H54 (cell line): ENCODE results near the gene CCNI.
"Not testable (repeated sequence)": the region's sequence is repeated elsewhere in the genome, so short reads cannot be mapped to it uniquely, and the experiment has no call there.

Experiments
- DNase-seq: peaks from one replicate; pipeline ENCODE4 v3.0.0; 2011; ENCODE audit warnings: low spot score, mixed read lengths; ENCODE audit not compliant: insufficient read length
- FAIRE-seq: peaks from 3 replicates; lab custom pipeline; 2011; peaks lifted over from hg19 to GRCh38; lab: Jason Lieb, UNC
- POLR2A ChIP-seq: IDR thresholded peaks from 2 replicates; pipeline ENCODE4 v1.6.1; 2011; ENCODE audit warnings: low read depth, mild to moderate bottlenecking, low read length

CCNI gene

DNA sequence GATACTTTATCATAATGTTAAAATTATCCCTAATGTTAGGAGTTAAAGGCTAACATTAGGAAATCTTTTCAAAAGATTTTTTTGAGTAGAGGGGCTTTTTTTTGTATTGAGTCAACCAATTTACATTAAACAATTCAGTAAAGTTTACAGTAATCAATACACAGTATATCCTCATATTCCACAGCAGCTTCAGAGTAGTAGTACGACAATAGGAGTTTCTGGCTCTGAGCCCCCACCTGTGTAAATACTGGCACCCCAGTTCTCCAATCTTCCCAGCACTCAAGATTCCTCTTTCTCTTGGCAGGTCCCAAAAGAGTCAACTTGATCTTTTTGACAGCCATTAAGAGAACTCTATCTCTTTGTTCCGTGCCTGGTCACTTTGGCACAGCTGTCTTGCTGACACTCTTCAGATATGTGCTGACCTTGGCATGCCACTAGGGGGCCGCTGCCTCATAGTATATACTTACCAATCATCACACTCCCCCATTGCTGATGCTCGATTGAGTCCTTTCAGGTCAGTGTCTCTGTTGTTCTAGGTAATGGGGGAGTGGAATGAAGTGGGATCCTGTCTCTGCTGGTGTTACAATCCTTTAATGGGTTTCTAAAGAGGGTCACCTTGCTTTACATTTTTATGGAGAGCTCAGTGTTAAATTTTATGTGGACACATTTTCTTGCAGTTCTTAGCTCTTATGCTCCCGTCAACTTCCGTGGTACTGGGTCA is 19.5 kb upstream of the CCNI start:
- no peak for FAIRE-seq
- TF ChIP-seq POLR2A, result no peak
- no peak for DNase-seq

DNA sequence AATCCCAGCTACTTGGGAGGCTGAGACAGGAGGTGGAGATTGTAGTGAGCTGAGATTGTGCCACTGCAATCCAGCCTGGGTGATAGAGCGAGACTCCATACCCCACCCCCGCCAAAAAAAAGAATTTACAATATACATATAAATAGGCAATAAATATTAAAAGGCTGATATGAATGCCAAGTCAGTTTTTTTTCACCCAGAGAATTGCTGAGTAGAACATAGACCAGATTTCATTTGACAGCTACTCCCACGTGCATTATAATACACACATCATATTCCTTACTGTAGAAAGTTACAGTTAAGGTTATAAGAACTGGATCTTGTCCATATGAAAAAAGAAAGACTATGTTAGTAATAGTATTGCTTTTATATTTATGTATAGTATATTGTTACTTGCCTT is 18.7 kb upstream of the CCNI start:
- FAIRE-seq (no peak), DNase-seq (no peak)
- TF ChIP-seq POLR2A, result no peak

DNA sequence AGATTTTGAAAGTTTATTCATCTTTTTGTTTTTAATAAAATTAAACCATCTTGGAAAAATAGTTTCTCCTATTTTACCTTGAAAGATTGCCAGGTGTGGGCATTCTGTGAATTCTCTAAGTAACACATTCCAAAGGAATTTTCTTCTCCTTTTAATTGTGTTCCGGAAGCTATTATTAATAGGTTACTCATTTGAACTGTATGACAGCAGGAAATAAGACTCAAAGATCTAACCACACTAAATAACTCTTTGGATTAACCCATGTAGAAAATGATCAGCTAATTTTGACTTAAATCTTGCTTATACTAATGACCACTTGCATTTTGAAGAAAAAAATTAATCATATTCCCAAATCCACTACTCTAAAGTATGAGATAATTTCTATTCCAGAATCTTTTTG is 17.6 kb upstream of the CCNI start:
- FAIRE-seq (no peak), DNase-seq (no peak)
- TF ChIP-seq POLR2A, result no peak

DNA sequence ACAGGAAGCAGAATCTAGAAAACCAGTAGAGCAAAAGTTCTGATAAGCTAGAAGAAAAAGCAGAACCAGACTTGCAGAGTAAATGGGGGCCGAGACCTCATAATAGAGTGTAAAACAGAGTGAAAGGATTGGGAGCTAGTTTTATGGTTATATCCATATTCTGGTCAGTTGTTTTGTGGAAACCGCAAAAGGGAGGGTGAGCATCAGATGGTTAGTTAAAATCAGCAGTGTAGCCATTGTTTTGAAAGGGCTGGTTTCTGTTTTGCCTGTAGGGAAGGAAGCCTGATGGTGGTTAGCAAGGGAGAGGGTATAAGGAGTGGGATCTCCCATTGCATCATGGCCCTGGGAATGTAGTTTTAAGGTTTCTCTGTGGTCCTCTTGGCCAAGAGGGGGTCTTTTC is 17.2 kb upstream of the CCNI start:
- DNase-seq (no peak), FAIRE-seq (no peak)
- no peak for TF ChIP-seq POLR2A

DNA sequence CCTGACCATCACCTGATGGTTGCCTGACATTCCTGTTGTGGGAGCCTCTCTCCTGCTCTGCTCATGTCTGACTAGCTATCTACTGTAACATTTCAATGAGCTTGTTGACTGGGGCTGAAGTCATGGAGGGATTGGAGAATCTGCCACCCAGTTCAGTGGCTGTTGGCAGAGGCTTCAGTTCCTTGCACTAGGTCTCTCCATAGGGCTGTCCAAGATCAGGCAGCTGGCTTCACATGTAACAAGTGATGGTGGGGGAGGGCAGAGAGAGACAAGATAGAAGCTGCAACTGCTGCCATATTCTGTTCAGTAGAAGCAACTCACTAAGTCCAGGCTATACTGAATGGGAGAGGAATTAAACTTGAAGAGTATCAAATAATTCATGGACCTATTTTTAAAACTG is 14.1 kb upstream of the CCNI start:
- FAIRE-seq (no peak), DNase-seq (no peak)
- no peak for TF ChIP-seq POLR2A

DNA sequence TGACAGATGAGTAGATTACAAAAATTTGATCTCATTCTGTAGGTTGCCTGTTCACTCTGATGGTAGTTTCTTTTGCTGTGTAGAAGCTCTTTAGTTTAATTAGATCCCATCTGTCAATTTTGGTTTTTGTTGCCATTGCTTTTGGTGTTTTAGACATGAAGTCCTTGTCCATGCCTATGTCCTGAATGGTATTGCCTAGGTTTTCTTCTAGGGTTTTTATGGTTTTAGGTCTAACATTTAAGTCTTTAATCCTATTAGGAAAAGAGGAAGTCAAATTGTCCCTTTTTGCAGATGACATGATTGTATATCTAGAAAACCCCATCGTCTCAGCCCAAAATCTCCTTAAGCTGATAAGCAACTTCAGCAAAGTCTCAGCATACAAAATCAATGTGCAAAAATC is 11.2 kb upstream of the CCNI start:
- not testable (repeated sequence) for FAIRE-seq, DNase-seq

DNA sequence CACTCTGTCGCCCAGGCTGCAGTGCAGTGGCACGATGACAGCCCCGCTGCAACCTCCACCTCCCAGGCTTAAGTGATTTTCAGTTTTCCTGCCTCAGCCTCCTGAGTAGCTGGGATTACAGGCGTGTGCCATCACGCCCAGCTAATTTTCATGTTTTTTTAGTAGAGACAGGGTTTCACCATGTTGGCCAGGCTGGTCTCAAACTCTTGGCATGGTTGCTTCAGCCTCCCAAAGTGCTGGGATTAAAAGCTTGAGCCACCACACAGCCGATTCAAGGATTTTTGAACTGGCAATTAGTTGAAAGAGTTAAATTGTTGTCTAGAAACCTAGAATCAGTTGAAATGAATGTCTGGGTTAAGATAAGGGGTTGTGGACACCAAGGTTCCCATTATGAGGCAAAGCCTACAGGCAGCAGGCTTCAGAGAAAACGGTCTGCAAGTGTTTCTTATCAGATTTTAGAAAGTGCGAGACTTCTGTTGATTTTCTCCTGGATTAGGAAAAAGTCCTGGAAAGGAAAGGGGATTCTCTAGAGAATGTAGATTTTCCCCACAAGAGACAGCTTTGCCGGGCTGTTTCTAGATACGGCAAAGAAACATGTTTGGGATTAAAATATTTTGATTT is 8.3 kb upstream of the CCNI start:
- TF ChIP-seq POLR2A, result no peak
- DNase-seq (no peak), FAIRE-seq (no peak)

DNA sequence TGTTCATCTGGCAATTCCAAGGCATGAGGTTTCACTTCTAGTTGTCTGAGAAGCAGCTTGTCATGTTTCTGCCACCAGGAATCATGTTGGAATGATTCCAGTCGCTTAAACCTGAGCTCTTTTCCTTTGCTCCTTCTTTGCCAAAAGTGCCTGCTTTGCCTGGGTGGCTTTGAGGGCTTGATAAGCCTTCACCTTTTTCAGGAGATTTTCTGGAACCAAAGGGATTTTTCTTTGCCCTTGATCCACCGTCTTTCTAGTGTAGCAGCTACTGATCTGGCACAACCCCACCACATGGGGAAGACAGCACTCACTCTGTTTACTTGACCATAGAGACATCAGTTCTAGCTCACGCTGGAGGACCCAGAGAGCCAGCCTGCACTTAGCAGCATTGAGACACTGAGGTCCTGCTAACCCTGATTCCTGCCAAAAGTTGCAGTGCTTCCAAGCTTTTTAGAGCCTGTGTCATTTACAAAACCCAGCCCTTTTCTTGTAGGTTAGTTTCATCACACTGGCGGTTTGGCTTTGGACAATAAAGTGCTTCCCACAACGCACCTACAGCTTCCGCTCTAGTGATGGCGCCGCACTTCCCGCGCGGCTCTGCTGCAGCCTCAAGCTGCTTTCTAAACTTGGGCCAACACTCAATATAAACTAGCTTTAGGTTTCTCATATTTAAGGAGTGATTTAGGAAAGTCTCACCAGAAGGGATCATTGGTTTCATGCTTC is 7.3 kb upstream of the CCNI start:
- no peak for DNase-seq

DNA sequence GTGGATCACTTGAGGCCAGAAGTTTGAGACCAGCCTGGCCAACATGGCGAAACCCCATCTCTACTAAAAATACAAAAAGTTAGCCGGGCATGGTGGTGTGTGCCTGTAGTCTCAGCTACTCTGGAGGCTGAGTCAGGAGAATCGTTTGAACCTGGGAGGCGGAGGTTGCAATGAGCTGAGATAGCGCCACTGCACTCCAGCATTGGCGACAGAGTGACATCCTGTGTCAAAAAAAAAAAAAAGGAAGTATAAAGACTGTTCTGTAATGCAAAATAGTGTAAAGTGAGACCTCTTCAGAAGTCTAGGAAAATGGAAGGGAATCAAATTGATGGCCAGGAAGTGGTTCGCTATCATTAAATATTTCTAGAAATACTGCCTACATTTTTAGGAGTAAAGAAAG is 5.0 kb upstream of the CCNI start:
- FAIRE-seq, result not testable (repeated sequence)

More for the DNA sequence above, 7.3 kb upstream of the CCNI start:
- no peak for FAIRE-seq
- no peak for TF ChIP-seq POLR2A

DNA sequence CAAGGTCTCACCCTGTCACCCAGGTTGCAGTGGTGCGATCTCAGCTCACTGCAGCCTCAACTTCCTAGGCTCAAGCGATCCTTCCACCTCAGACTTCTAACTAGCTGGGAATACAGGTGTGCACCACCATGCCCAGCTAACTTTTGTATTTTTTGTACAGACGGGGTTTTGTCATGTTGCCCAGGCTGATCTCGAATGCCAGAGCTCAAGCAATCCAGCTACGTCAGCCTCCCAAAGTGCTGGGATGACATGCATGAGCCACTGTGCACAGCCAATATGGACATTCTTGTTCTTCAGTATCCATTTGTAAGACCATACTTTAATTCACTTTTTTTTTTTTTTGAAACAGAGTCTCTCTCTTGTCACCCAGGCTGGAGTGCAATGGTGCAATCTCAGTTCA is 3.5 kb upstream of the CCNI start:
- TF ChIP-seq POLR2A, result no peak
- DNase-seq (no peak), FAIRE-seq (no peak)

More for the DNA sequence above, 5.0 kb upstream of the CCNI start:
- not testable (repeated sequence) for DNase-seq

DNA sequence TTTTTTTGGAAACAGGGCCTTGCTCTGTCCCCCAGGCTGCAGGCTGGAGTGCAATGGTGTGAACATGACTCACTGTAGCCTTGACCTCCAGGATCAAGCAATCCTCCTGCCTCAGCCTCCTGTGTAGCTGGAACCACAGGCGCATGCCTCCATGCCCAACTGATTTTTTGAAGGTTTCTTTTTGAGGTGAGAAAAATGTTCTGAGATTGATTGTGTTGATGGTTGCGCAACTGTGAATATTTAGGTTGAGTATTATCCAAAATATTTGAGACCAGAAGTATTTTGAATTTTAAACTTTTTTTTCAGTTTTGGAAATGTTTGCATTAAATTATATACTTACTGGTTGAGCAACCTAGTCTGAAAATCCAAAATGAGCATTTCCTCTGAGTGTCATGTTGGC is 2.6 kb upstream of the CCNI start:
- DNase-seq (no peak), FAIRE-seq (no peak)
- TF ChIP-seq POLR2A, result no peak

DNA sequence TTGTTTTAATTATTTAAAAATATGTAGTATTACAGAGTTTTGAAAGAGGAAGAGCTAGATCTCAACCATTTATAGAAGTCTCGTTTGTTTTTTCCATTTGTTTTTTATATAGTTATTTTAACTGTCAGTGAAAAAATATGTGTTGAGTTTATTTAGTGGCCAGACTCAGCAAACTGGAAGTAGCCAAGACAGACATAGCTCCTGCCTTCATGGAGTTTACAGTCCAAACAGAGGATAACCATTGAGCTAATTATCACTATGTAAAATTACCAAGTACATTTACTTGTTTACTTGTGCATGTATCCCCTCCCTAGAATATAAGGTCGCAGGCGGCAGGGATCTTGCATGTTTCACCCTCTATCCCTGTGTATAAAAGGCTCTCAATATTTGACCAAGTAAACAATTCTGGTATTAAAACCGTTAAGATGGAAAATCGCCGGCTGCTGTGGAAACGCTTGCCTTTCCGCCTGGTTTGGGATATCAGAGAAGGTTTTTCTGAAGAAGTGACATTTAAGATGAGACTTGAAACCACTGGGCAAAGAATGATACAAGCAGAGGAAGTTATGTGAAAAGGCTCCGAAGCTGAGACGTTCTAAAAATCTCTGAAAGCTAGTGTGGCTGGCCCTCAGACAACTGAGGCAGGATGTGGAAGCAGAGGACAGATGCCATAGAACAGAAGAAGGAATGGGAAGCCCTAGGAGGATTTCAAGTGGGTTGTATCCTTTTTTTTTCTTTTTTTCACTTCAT is 1.3 kb upstream of the CCNI start:
- DNase-seq (no peak), FAIRE-seq (no peak)
- no peak for TF ChIP-seq POLR2A

DNA sequence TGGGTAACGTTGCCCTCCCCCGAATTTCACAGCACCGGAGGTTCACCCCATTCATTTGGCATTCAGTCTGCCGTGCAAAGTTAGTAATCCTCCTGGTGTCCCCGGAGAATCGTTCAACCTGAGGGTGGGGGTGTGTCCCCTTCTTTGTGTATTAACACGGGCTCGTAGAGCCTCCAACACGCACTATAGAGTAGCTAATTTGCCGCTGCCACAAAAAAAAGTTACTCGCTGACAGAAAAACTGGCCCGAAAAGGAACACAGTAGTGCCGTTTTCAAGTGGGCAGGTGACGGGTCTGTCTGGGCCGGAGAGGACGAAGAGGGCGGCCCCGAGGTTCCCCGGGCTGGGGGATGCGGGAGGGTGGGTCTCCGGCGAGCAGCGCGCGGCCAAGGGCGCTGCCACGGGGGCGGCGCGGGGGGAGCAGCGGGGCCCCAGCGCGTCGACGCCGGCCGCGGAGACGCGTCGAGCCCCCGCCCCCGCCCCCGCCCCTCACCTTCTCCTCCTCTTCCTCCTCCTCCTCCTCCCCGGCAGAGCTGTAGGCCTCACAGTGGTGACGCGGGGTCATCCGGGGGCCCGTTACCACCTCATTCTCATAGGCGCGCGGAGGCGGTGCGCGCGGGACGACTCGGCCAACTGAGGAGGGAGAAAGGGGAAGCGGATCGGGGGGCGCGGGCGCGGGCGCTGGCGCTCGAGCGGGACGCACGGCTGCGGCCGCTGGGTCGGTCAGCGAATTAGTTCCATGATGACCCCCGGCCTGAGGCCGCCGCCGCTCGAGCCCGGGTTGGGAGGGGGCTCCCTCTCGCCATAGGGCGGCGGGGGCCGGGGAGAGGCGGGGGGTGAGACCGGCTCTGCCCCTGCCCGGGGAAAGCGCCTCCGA is 571 bp downstream of the CCNI start:
- DNase-seq (peak; percentile 37), FAIRE-seq (no peak)
- peak; percentile 81 for TF ChIP-seq POLR2A

DNA sequence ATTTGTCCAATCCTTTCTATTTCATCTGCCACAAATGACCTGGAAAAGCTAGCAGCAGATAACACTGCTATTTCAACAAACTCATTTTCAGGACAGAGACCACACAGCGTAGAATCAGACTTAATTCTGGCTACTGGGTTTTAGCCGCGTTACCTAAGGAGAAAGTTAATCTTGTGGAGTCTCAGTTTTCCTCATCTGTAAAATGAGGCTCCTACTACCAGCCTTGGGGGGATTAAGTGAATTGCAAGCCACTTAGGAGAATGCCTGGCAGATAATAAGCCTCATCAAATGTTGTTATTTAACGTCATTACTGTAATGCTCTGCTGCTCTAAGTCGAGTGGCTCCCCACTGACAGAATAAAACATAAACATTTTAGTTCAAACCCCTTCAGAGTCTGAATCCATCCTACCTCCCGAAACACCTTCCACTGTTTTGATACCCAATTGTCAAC is 1.4 kb downstream of the CCNI start:
- no peak for TF ChIP-seq POLR2A
- DNase-seq (no peak), FAIRE-seq (no peak)
